Psoas muscle (tissue), 8 donors: ENCODE measurements around the gene SRPK3. TPM values are rescaled to one million over a fixed set of nuclear protein-coding genes. Genes with fewer than 3 reads are reported as not detected.

Experiments
- ATAC-seq, 4 donors: fragments of 200-7000 bp; cut with Tn5 transposase; one replicate each; pipeline ENCODE4 v1.9.1; 2020; ENCODE audit warnings: moderate library complexity in 3 of 4, mild to moderate bottlenecking in 2 of 4
- DNase-seq, 2 donors: peaks; one replicate each; pipeline ENCODE4 v3.0.0-alpha.2; 2020
- H3K27ac ChIP-seq: fragments of 200-600 bp; one replicate; pipeline ENCODE4 v1.8.0; 2022
- H3K27me3 ChIP-seq, 3 donors: fragments of 200-600 bp in 1 of 3; one replicate each; pipeline versions ENCODE4 v1.6.1 to v1.8.0; 2013 to 2022; ENCODE audit warnings: low read length in 2 of 3, mild to moderate bottlenecking in 2 of 3, moderate library complexity in 1 of 3; ENCODE audit not compliant: insufficient read depth in 3 of 3
- H3K36me3 ChIP-seq, 2 donors: fragments of 200-600 bp in 1 of 2; one replicate each; pipeline versions ENCODE4 v1.6.1 to v1.8.0; 2013 to 2022; ENCODE audit warnings: low read depth in 1 of 2, mild to moderate bottlenecking in 1 of 2, moderate library complexity in 1 of 2; ENCODE audit not compliant: insufficient read depth in 1 of 2
- H3K4me1 ChIP-seq: fragments of 200-600 bp; one replicate; pipeline ENCODE4 v1.8.0; 2022
- H3K4me3 ChIP-seq: fragments of 200-600 bp; one replicate; pipeline ENCODE4 v1.8.0; 2022; ENCODE audit warnings: mild to moderate bottlenecking
- H3K9me3 ChIP-seq: fragments of 200-600 bp; one replicate; pipeline ENCODE4 v1.8.0; 2022
- WGBS, 3 donors: extraction: QIAGEN DNeasy Blood & Tissue Kit; methylation state at CpG; one replicate each; pipeline versions ENCODE4 v1.1.6 to v1.1.7; 2013; 5-methylcytosine and 5-hydroxymethylcytosine counted together
- intact Hi-C, 2 donors: fragments of 100-400 bp; cut with DNase I; formaldehyde crosslinking; loops; one replicate each; pipeline versions ENCODE4 v1.11.0 to v1.14.2; 2022
- polyA plus RNA-seq, 3 donors: library from polyadenylated mRNA; stranded (reverse); fragments of 200-250 nt; gene quantifications; one replicate each; pipeline ENCODE4 v1.2.3, GENCODE V29; 2013
- total RNA-seq, 4 donors: library from RNA; stranded (reverse); fragmentation: NEBNext Ultra II Directional in 2 of 4; extraction: Animal tissue kit (Norgen Biotek cat#: 25700) in 2 of 4; gene quantifications; one replicate each; pipeline versions ENCODE4 v1.2.1 to v1.2.4, GENCODE V29; 2021 to 2023
- TF ChIP-seq, protein P1 (sequence below): fragments of 200-600 bp; IDR thresholded peaks from one replicate; pipeline ENCODE4 v1.8.0; 2022; ENCODE audit warnings: antibody characterized with exemption
- donor health status: healthy with polysubstance abuse.
- donor health status: DM: no; HTN: no; CAD: no; lungs with moderate emphysema.
- donor health status: Bipolar disorder and iron deficiency.
- donor health status: healthy.
- donor health status: DM: yes; HTN: yes; CAD: no.
- donor health status: DM: no; HTN: no; CAD: no.
- donor health status: DM: no; HTN: no; CAD: no.
- donor health status: DM: yes; HTN: yes; CAD: no.

Gene SRPK3
- total and polyA plus RNA-seq, 7 donors: 14.5 to 140 (median 43.7) TPM

DNA sequence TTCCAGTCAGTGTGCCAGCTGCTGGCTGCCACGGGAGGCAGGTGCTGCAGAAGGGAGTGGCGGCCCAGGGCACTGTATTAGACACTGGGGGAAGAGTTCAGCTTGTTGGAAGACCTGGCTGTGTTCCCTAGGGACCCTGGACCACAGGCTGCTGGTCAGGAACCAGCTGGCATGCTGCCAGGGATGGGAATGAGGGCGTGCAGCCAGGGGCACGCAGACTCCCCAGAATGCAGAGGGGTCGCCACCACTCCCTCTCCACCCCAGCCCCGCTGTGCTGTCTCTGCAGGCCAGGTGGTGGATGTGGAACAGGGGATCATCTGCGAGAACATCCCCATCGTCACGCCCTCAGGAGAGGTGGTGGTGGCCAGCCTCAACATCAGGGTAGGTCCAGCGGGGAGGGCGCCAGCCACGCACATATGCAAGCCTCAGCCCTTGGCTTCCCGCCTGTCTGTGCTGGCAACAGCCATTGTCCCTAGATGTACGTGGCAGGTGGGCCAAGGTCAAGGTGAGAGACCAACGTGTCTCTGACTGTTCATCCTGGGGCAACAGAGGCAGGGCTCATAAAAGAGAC, 43.9 kb upstream of the SRPK3 start:
- H3K4me3 ChIP-seq: no peak overlapping the region
- H3K4me1 ChIP-seq: no peaks in the 10 kb centered on the region
- no peak for ATAC-seq
- TF ChIP-seq, protein P1, sequence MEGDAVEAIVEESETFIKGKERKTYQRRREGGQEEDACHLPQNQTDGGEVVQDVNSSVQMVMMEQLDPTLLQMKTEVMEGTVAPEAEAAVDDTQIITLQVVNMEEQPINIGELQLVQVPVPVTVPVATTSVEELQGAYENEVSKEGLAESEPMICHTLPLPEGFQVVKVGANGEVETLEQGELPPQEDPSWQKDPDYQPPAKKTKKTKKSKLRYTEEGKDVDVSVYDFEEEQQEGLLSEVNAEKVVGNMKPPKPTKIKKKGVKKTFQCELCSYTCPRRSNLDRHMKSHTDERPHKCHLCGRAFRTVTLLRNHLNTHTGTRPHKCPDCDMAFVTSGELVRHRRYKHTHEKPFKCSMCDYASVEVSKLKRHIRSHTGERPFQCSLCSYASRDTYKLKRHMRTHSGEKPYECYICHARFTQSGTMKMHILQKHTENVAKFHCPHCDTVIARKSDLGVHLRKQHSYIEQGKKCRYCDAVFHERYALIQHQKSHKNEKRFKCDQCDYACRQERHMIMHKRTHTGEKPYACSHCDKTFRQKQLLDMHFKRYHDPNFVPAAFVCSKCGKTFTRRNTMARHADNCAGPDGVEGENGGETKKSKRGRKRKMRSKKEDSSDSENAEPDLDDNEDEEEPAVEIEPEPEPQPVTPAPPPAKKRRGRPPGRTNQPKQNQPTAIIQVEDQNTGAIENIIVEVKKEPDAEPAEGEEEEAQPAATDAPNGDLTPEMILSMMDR: no peak
- peaks cover 0 to 3% (median 0%) of the 10 kb centered on the region in 3 donors for H3K27me3 ChIP-seq
- H3K9me3 ChIP-seq: no peaks in the 10 kb centered on the region
- intact Hi-C loops: no loop called here
- DNase-seq: no peak
- WGBS, 3 donors: 73 to 90% (median 74%) methylated on average over 10 to 15 of the region's 15 CpGs
- H3K27ac ChIP-seq: no peak overlapping the region
- H3K36me3 ChIP-seq: peaks cover 0 to 39% of the 10 kb centered on the region in 2 donors

DNA sequence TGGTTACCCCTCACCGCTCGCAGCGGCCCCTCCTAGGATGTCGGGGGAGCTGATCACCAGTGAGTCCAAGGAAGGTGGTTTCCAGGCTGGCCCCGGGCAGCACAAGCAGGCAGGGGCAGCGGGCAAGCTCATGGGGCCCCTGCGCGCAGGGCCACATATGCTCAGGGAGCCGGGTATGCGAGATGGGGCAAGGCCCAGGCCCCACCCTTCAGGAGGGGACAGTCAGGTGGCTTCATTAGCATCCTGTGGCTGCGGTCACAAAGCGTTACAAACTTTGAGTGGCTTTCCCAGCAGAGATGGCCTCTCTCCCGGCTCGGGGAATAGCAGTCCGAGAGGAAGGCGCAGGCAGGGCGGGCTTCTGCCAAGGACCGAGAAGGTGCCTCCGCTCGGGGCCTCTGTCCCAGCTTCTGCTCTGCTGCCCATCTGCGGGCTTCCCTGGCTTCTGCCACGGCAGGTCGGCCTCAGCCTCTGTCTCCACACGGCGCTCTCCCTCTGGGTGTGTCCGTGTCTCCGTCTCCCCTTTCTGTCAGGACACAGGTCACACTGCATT, 42.7 kb upstream of the SRPK3 start:
- WGBS, 3 donors: 87 to 96% (median 94%) methylated on average over 7 to 25 of the region's 27 CpGs
- no peak for DNase-seq
- H3K27me3 ChIP-seq: peaks cover 0 to 3% (median 0%) of the 10 kb centered on the region in 3 donors
- intact Hi-C loops: no loop called here
- H3K36me3 ChIP-seq: peaks cover 0 to 37% of the 10 kb centered on the region in 2 donors
- no peak for ATAC-seq
- no peaks in the 10 kb centered on the region for H3K9me3 ChIP-seq
- TF ChIP-seq, protein P1: no peak
- no peak overlapping the region for H3K4me3 ChIP-seq
- H3K4me1 ChIP-seq: no peaks in the 10 kb centered on the region
- H3K27ac ChIP-seq: no peak overlapping the region

DNA sequence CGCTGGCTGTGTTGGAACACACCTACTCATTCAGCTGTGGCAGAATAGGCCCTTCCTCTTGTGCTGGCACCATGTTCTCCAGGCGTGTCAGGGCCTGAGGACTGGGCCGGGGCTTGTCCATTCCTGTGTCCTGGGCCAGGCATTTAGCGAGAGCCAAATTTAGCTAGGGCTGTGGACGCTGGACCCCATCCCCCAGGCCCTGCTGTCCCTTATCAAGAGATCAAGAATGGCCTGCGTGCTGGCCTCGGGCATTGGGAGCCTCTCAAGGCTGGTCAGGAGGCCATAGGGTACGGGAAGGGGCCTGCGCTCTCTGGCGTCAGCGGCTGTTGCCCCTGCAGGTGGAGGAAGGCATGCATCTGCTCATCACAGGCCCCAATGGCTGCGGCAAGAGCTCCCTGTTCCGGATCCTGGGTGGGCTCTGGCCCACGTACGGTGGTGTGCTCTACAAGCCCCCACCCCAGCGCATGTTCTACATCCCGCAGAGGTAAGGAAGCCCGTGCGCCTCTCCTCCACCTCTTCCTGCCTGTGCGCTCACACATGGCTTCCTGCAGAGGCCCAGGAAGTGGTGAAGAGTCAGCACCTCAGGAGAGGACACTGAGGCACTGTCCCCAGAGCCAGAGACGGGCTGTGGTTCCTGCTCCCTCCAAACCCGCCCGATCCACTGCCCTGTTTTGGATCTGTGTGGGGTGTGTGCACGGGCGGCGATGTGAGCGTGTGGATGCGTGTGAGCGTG, 40.9 kb upstream of the SRPK3 start:
- Histone ChIP-seq H3K4me3 (no peak overlapping the region), H3K27ac (no peak overlapping the region), H3K9me3 (no peaks in the 10 kb centered on the region), H3K27me3 (peaks cover 0 to 3% (median 0%) of the 10 kb centered on the region in 3 donors), H3K36me3 (peaks cover 0 to 37% of the 10 kb centered on the region in 2 donors), H3K4me1 (no peaks in the 10 kb centered on the region)
- 88 to 93% (median 90%) methylated on average over 20 to 29 of the region's 29 CpGs for WGBS, 3 donors
- TF ChIP-seq, protein P1: no peak
- intact Hi-C loops: no loop called here
- no peak for ATAC-seq
- no peak for DNase-seq

DNA sequence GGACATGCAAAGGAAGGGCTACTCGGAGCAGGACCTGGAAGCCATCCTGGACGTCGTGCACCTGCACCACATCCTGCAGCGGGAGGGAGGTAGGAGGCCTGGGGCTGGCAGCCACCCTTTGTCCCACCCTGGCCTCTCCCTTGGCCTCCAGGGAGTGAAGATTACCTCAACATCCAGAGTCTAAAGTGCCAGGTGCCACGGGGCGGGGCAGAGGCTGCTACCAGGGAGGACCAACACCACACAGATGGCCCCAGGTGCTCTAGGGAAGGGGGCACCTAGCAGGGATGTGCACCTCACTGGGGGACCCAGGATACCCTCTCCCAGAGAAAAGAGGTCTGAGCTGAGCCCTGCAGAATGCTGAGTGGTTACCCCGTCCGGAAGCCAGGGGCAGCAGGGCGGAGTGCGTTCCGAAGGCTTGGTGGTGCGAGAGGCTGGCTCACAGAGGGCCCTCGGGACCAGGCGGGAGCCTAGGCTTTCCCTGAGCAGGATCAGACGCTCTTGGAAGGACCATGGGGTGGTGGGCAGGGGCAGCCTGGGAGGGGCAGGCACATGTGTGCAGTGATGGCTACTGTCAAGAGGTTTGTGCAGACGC, 40.1 kb upstream of the SRPK3 start:
- DNase-seq (no peak), ATAC-seq (no peak)
- H3K9me3 ChIP-seq: no peaks in the 10 kb centered on the region
- peaks cover 0 to 3% (median 0%) of the 10 kb centered on the region in 3 donors for H3K27me3 ChIP-seq
- no peaks in the 10 kb centered on the region for H3K4me1 ChIP-seq
- H3K27ac ChIP-seq: no peak overlapping the region
- no peak overlapping the region for H3K4me3 ChIP-seq
- intact Hi-C loops: no loop called here
- TF ChIP-seq, protein P1: no peak
- peaks cover 0 to 37% of the 10 kb centered on the region in 2 donors for H3K36me3 ChIP-seq
- 85 to 95% (median 93%) methylated on average over 9 to 16 of the region's 16 CpGs for WGBS, 3 donors
